Urothelium cell line (cell line): ENCODE data around the gene EIF4E1B.

ENCODE experiments used
- DNase-seq: peaks from one replicate; pipeline ENCODE4 v3.0.0; 2011; ENCODE audit warnings: low spot score, mixed read lengths
- FAIRE-seq: peaks from 2 replicates; lab custom pipeline; 2011; peaks lifted over from hg19 to GRCh38; lab: Jason Lieb, UNC

Gene EIF4E1B

DNA sequence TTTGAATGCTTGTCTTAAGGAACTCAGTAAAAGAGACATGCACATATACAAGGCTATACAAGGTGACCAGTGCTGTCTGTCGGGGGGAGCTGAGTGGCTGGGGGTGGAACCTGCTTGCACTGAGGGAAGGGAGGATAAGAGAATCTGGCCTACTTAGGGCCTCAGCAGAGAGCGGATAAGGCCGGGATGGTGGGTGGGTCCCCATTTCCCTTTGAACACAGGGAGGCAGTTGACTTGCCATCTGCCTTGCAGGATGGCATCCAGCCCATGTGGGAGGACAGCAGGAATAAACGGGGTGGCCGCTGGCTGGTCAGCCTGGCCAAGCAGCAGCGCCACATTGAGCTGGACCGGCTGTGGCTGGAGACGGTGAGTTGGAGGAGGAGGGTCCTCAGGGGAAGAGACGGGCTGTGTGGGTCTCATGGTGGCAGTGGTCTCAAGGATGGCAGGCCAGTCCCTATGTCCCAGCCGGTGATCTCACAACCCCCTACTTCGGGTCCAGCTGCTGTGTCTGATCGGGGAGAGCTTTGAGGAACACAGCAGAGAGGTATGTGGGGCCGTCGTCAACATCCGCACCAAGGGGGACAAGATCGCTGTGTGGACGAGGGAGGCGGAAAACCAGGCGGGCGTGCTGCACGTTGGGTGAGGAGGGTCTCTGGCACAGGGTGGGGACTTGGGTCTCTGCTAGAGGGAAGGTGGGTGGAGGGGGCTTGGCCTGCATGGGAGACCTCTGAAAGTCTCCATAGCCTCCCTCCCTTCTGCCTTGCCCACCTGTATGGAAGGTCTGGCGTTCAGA, 14.6 kb downstream of the EIF4E1B start:
- no peak for DNase-seq

DNA sequence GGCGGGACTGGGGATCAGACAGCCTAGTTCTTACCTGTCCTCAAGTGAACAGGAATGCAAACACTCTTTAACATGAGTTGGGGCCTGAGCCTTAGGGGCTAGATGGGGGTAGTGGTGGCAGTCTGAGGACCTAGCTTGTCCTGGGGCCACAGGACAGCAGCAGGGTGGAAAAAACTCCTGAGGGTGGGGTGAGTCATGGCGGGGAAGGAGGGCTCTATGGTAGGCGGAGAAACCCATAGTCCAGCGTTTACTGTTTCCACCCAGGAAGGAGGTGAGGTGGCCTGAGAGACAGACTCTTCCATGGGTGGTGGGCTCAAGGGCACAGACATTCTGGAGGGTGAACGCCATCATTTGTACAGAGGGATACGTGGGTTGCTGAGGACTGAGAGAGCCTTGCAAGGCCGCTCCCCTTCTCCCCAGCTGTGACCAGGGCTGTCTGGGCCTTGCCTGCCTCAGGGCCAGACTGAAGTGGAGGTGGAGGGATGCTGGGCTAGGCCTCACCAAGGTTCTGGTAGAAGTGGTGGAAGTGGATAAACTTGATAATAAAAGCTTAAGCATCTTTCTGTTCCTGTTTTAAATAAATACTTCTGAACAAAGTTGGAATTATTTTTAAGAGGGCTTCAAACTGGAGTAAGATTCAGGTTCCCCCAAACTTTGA, 15.7 kb downstream of the EIF4E1B start:
- FAIRE-seq, result no peak
- DNase-seq, result no peak

More for the DNA sequence above, 14.6 kb downstream of the EIF4E1B start:
- no peak for FAIRE-seq

DNA sequence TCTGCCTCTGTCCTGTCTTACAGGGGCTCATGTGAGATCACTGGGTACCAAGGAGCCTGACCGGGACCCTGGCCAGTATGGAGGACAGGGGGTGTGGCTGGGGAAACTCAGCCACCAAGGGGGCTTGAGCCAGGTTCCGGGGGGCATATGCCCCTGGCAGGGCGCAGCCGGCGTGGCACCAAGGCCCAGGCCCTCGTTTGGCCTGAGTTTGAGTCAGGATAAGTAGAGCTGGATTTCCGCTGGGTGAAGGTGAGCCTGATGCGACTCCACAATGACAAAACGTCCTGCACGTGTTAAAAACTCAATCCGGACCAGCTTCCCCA, 16.2 kb downstream of the EIF4E1B start:
- no peak for FAIRE-seq
- DNase-seq, result no peak

DNA sequence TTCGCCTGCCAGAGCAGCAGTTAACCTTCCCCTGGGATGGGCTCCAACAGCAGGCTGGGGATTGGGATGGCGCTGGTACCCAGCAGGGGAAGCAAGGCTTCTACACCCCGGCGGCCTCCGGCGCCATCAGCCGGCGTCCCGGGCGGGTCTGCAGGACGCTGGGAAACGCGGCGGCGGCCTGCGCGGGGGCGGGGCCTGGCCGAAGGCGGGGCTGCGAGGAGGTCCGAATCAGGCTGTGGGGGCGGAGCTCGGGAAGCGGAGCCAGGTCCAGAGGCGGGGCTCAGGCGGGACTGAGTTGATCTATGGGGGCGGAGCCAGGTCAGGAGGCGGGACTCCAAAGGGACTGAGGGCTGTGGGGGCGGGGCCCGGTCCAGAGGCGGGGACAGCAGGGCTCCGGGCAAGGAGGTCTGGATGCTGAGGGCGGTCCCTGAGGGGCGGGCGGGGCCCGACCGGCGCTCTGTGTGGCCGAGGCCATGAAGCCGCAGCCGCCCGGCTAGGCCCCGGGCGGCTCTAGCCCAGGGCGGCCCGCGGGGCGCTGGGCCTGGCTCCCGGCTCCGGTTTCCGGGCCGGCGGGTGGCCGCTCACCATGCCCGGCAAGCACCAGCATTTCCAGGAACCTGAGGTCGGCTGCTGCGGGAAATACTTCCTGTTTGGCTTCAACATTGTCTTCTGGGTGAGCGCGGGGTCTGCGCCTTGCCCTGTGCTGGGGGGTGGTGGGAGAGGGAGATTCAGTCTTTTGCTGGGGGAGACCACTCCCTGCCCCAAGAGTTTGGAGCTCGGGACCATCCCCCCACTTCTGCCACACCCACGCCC, 16.8 kb downstream of the EIF4E1B start, which contains the start of gene TSPAN17:
TSS of gene TSPAN17 (plus strand) at position 455 of the 813 bp plus-strand sequence. CDS start at position 587, 132 bp downstream.
- FAIRE-seq, result peak; percentile 42

DNA sequence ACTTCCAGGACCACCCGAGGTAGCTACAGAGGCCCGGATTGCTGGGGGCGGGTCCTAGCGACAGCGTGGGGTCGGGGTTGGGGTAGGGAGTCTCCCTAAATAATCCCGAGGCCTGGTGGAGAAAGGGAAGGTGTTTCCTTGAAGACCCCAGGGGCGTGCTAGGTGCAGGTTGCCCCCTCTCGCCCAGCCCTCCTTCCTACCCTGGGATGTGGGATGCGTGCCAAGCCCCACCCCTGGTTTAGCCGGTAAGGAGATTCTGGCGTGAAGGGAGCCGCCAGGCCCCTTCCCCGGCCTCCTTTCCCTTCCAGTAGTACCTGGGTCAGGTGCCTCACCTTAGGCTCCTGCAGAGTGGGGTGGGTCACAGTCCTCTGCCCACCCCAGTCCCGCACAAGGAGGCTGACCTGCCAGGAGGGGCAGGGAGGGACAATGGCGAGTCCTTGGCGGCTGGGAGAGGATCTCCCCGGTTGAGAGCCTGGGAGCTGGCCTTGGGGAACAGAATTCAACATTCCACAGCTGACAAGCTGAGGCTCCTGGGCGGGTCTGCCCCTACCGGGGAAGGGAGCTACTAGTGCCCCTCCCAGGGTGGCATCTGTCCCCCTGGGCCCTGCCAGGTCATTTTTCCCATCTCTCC, 17.5 kb downstream of the EIF4E1B start:
- FAIRE-seq (no peak), DNase-seq (peak; percentile 62)

More for the DNA sequence above, 16.8 kb downstream of the EIF4E1B start, which contains the start of gene TSPAN17:
- peak; percentile 100 for DNase-seq

DNA sequence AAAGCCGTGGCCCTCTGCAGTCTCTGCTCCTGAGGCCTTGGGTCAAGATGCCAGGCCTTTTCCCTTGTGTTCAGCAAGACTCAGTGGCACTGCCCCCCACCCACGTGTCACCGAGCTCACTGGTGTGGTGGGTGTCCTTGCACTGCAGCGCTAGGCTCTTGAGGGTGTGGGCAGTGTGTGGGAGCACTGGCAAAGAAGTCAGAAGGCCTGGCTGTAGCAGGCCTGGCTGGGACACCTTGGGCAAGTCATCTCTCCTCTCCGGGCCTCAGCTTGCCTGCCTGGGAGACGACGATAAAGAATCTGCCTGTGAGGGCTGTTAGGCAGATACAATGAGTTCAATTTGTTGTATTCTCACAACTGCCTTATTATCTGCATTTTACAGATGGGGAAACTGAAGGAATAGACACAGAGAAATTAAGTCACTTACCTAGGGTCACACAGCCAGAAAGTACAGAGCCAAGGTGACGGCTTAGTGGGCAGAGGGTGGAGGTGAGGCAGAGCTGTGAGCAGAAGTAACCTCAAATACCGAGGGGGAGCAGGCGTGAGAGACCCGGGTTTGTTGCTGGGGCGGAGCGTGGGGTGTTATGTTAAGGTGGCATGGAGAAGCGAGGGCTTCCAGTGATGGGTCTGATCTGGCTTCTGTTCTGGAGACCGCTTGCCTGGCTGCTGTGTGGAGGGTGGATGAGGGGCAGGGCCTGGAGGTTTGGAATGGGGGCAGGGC, 18.2 kb downstream of the EIF4E1B start:
- no peak for DNase-seq

DNA sequence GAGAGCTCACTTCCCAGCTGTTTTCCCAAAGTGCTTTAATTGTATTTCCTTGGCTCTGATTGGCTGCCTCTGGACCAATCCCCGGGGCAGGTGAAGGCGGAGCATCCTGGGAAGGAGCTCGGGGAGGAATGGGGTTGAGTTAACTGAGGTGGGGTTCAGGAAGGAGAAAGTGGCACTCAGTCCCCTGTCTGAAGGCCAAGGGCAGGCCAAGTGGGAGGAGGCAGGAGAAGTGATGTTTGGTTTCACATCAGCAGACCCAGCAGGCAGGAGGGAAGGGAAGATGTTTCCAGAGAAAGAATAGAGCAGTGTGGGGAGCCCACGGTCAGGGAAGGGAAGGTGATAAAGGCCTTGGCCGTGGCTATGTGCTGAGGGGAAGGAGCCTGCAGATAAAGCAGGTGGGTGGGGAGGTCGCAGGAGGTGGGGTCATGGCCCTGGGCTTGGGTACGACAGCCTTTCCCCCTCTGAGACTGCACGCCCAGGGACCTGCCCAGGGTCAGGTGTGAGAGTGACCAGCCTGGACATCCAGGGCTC, 19.9 kb downstream of the EIF4E1B start:
- FAIRE-seq, result no peak
- DNase-seq, result no peak

More for the DNA sequence above, 18.2 kb downstream of the EIF4E1B start:
- no peak for FAIRE-seq

DNA sequence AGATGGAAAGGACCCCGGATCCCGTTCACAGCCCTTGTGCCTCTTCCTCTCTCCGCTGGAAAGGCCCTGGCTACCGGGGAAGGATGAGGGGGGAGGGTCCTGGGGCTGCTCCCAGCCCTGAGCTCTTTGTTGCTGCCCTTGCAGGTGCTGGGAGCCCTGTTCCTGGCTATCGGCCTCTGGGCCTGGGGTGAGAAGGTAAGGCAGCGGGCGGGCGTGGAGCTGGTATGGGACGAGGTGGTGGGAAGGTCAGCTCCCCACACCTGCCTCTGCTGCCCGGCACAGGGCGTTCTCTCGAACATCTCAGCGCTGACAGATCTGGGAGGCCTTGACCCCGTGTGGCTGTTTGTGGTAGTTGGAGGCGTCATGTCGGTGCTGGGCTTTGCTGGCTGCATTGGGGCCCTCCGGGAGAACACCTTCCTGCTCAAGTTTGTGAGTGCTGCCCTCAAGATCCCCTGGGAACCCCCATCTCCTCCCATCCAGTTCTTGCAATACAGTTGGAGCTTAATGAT, 21.1 kb downstream of the EIF4E1B start:
- FAIRE-seq (no peak), DNase-seq (no peak)

DNA sequence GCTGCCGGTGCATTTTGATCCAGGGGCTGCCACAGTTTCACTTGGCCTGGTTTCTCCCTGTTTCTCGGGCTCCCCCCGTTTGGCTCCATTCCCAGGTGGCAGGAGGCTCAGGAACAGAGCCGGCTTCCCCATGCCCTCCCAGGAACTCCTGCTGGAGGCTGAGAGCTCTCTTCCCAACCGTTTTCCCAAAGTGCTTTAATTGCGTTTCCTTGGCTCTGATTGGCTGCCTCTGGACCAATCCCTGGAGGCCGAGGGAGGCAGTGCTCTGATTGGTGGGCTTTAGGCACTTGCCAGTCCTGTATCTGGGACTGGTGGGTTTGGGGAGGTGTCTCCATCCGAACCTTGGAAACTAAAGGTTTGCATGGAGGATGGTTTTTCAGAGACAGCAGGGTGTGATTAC, 21.7 kb downstream of the EIF4E1B start:
- DNase-seq (no peak), FAIRE-seq (no peak)

DNA sequence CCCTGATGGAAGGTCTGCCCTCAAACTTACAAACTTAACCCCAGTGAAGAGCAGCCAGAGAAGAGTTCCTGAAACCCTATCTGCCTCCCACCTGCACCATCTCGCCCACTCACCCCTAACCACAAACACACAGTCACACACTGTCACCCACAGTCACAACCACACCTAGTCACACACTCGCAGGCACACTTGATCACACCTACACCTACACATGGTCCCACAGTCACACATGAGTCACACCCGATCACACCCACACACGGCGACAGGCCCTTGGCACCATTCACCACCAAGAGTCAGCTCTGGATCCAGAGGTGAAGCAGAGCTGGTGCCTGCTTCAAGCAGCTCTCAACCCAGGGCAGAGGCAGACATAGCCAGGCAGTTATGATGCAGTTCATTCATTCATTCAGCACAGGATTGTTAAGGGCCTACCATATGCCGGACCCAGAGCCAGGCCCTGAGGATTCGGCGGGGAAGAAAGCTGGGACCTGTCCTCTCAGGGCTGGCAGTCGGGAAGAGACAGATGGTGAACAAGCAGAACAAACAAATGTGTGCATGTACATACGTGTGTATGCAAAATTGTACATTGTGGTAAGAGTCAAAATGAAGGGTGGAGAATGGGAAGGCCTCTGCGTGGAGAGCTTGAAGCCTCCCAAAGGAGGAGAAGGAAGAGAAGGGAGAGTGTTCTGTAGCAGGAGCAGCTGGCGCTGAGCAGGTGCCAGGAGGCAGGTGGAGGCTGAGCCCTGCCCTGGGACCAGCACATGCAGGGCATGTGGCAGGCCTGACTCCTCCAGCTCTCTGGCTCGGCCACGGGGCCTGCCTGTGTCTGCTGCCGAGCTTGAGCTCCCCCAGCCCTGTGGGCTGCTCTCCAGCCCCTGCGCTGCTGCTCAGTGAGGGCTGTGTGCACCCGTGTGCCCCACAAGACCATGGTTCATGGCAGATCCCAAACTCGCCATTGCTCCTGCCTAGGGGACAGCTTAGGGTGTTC, 23.2 kb downstream of the EIF4E1B start:
- DNase-seq (no peak), FAIRE-seq (peak; percentile 90)

DNA sequence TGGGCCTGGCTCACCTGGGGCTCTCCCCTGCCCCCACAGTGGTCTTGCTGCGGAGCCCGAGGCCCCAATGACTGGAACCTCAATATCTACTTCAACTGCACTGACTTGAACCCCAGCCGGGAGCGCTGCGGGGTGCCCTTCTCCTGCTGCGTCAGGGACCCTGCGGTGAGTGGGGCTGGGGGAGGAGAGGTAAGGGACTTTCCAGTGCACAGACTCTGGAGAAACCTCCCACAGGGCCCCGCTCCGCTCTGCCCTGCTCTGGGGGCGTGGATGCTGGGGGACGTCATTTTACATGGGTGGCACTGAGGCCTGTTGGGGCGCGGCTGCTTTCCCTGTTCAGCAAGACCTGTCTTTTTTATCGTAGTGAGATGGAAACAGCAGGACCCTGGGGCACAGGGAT, 24.4 kb downstream of the EIF4E1B start:
- FAIRE-seq, result no peak
- no peak for DNase-seq

DNA sequence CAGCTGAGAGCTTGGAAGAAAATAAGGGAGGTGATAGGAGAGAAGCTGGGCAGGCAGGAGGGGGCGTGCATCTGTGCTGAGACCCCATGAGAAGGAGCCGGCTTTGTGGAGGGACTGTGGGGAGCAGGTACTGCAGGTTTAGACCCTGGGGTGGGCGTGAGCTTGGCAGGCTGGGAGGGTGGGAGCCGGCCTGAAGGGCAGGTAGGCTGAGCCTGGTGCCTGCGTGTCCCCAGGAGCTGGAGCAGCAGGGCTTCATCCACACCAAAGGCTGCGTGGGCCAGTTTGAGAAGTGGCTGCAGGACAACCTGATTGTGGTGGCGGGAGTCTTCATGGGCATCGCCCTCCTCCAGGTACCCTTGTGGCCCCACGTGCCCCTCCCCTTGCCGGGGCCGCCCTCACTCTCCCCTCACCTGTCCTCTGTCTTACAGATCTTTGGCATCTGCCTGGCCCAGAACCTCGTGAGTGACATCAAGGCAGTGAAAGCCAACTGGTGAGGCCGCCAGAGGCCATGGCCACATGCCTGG, 26.1 kb downstream of the EIF4E1B start:
- FAIRE-seq, result no peak

DNA sequence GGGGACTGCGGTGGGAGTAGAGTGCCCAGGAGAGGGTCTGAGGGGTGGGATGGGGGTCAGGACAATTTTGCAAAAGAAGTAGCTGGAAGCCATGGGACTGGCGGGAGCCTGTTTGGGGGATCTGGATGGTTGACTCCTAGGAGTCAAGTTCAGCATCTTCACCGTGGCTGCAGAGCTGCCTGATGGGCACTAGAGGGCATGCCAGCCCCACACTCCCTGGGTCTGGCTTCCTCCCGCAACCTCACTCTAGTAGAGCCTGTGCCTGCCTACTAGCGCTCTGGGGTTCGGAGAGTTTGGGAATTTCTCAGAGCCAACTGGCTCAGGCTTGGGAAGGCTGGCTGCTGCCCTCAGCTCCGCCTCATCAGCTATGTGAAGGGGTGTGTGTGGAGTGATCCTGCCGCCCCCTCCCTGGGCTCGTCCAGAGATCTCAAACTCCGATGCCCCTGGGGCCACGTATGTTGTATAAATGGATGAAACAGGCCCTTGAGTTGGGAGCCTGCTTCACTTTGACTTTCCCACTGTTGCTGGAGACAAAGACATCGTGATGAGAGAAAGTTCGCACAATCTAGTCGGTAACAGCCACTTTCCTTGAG, 27.6 kb downstream of the EIF4E1B start:
- no peak for FAIRE-seq
- DNase-seq, result peak; percentile 69

More for the DNA sequence above, 26.1 kb downstream of the EIF4E1B start:
- DNase-seq, result no peak

DNA sequence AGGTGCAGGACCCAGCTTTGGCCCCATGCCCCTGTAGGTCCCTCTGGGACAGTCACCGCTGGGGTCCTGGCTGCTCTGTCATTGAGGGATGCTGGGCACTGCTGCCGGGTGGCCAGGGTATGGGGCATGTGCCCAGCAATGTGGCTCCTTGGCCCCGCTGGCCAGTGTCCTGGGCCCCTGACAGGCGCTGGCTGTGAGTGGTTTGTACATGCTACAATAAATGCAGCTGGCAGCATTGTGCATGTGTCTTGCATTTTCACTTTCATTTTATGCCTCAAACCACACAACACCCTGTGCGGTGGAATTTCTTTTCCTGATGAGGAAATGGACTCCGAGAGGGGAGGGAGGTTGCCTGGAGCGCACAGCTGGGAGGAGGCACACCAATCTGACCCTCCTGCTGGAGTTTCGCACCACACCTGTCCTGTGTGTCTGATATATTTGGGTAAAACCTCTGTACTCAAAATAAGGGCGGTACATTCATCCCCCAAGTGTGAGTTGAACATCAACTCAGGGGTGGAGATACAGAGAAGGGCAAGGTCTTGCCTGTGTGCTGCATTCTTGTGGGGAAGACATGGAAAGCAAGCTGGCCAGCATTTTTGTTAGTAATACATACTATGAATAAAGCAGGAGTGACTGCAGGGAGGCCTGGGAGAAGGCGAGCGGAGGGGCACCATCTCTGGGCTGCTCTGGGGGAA, 28.5 kb downstream of the EIF4E1B start:
- DNase-seq (no peak), FAIRE-seq (no peak)

DNA sequence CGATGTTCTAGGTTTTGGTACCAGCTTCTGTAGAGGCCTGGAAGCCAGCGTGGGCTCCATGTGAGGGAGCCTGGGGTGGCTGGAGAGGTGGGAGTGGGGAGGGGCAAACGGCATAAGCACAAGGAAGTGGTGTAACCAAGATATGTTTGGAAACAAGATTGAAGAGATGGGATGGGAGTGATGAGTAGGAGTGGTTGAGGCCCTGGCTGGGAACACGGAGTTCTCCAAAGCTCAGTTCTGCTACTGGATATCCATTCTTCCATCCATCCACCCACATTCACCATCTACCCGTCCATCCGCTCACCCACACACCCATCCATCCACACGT, 29.0 kb downstream of the EIF4E1B start:
- no peak for FAIRE-seq
- DNase-seq, result no peak

DNA sequence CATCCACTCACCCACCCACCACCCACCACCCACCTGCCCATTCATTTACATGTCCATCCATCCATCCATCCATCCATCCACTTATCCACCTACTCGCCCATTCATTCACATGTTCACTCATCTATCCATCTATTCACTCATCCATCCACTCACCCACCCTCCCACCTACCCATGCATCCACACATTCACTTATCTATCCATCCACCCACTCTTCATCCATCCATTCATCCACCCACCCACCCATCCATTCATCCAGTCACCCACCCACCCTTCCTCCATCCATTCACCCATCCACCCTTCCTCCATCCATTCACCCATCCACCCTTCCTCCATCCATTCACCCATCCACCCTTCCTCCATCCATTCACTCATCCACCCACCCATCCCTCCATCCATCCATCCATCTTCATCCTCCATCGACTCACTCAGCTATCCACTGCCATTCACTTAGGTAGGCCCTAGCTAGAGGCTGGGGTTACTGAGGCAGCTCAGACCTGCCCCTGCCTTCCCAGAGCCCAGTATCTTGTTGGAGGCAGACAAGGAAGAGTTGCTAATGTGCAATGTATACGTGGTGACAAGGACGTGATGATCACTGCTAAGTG, 29.5 kb downstream of the EIF4E1B start:
- peak; percentile 23 for FAIRE-seq
- DNase-seq, result no peak

DNA sequence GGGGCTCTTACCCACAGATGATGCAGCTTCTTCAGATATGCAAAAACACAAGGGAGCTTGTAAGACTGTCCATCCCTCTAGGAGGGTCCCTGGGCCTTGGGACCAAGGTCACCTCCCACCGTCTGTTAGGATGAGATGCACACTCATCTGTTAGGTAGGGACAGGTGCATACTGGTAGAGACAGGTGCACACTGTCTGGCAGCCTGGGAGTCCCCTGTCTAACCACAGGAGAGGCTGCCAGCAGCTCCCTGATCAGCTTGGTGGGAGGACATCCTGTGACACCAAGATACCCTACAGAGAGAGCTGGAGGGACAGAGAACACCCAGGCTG, 30.0 kb downstream of the EIF4E1B start:
- DNase-seq, result no peak

More for the DNA sequence above, 30.0 kb downstream of the EIF4E1B start:
- no peak for FAIRE-seq
